NCI-H2171 treated with DMSO at 0.1 percent for 48 hours (cell line): ENCODE results near the gene PIP5K1B.

Experiments
- DNase-seq: peaks from one replicate; lab custom pipeline; 2025; lab: John Stamatoyannopoulos, UW

The PIP5K1B gene

GRCh38 chr9:68914751-68915150 lies 209.7 kb downstream of the PIP5K1B start:
- DNase-seq = no peak

DNA sequence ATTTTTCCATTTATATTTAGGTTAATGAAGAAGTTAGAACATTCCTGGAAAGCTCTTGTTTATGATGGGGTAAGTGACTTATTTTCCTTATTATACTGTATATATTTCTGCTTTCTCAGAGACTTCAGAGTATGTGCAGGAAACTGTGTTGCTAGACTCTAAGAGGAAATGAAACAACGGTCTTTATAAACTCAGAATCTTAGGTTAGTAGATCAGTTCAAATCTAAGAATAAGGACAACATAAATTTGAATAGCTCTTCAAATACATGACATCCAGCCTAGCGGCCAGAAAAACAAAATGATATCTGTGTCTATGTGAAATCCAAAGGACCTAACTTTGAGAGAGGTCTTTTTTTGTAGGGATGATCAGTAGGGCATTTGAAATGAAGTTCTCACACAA lies 214.6 kb downstream of the PIP5K1B start:
- no peak for DNase-seq

GRCh38 chr9:68920921-68921320 lies 215.9 kb downstream of the PIP5K1B start:
- no peak for DNase-seq

GRCh38 chr9:68923480-68923879 lies 218.4 kb downstream of the PIP5K1B start:
- DNase-seq = no peak

DNA sequence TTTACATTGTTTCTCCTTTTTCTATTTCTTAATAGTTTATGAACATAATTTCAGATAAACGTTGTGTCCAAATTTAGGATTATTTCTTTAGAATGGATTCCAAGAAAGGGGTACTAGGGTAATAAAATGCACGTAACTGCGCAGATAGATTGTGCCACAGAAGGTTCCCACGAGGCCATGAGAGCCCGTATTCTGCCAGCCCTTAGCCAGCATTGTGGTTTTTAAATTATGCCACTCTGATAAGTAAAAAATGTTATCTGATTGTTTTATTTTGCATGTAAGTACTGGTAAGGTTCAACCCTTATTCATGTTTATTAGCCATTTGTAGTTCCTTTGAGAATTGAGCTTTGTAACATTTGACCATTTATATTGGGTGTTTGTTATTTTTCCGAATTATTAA lies 220.1 kb downstream of the PIP5K1B start:
- DNase-seq = no peak

DNA sequence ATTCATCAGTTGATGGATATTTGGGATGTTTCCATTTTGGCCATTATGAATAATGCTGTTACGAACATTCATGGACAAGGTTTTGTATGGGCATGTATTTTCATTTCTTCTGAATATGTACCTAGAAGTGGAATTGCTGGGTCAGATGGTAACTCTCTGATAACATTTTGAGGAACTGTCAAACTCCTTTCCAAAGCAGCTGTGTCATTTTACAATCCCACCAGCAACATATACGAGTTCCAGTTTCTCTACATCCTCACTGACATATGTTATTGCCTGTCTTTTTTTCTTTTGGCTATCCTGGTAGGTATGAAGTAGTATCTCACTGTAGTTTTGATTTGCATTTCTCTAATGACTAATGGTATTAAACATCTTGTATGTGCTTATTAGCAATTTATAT lies 222.1 kb downstream of the PIP5K1B start:
- DNase-seq = no peak

DNA sequence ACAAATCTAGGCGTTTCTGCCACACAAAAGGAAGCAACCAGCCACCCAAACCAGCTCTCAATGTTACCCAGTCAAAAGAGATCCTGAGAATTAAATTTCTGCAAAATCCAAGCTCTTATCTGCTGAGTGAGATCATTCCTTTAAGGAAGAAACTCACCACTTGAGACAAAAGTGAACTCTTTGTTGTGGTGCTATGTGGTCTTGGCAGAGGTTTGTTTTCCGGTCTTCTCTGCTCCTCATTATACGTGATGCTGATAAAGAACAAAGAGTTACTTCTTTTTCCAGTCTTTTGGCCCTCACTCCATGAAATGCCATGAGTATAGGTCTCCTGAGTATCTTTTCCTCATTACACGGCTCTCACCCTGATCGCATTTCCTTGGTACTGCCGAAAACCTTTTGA lies 226.8 kb downstream of the PIP5K1B start:
- DNase-seq = no peak

- no peak for DNase-seq
These were observed 227.4 kb downstream of the PIP5K1B start for GRCh38 chr9:68932458-68932857.

- DNase-seq = no peak
These were observed 228.6 kb downstream of the PIP5K1B start for GRCh38 chr9:68933434-68934328.

DNA sequence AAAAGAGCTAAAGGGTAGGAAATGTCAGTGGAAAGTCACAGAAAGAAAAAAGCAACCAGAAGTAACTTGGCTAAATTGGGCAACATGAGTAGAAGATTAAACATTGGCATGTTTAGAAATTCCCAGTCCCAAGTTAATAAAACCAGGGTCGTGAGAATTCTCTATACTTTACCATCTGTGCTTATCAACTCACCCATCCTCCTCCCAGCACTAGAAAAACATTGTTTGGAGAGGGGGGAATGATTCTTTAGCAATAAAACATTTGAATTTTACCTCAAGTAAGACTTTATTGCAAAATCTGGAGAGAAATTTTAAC lies 229.2 kb downstream of the PIP5K1B start:
- DNase-seq = no peak

DNA sequence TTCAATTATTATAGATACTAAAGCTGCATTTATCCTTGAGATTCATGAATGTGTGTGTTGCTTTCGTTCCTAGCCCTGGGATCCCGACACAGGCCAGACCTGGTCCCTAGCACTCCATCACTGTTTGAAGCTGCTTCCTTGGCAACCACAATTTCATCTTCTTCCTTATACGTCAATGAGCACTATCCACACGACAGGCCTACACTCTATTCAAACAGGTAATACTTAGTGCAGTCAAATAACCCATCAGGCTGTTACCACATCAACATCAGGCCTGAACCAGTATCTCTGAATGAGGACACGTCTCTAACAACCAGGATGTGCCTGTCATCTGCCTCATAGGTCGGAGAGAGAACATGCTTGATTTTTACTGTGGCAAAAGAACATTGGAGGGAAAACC lies 235.5 kb downstream of the PIP5K1B start:
- DNase-seq = no peak

GRCh38 chr9:68941780-68942459 lies 236.9 kb downstream of the PIP5K1B start:
- no peak for DNase-seq

- no peak for DNase-seq
These were observed 237.8 kb downstream of the PIP5K1B start for GRCh38 chr9:68942790-68943189.

DNA sequence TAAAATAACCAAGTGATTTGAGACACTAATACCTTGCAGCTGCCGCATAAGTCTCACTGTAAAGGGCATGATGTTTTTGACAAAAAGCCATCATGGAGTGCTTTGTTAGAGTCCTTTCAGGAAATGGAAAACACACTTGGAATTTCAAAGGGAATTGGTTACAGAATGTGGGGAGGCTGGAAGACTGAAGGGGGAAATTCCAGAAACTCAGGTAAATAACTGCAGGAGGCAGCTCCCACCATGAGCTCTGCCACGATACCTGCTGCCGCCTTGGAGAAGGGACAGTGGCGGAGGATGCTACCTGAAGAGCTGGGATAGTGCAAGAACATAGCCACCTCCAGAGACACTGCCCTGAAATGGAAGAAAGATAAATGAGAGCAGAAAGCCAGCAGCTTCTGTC lies 242.0 kb downstream of the PIP5K1B start:
- no peak for DNase-seq

DNA sequence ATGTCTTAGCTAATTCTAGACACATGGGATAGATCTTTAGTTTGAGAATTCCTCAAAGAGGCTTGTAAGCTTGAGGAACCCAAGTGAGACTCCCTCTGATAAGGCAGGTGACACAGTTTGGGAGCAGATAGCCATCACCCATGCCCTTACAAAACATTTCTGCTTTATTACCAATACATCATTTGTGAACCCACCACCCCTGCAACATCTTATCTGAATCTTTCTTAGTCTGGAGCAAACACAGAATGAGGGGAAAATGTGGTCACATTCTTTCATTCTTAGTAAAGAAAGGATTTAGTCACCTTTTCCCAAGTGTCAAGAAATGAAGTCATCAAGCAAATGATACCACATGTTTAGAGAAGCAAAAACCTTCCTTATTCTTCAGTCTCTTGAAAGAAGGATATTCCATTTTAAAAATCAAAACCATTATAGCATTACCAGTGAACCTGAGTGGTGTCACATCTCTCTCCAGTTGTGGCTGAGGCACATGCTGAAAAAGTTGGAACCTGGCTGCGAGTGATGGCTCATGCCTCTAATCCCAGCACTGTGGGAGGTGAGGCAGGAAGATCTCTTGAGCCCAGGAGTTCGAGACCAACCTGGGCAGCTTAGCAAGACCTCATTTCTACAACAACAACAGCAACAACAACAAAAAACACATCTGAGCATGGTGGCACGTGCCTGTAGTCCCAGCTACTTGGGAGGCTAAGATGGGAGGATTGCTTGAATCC lies 243.0 kb downstream of the PIP5K1B start:
- no peak for DNase-seq

DNA sequence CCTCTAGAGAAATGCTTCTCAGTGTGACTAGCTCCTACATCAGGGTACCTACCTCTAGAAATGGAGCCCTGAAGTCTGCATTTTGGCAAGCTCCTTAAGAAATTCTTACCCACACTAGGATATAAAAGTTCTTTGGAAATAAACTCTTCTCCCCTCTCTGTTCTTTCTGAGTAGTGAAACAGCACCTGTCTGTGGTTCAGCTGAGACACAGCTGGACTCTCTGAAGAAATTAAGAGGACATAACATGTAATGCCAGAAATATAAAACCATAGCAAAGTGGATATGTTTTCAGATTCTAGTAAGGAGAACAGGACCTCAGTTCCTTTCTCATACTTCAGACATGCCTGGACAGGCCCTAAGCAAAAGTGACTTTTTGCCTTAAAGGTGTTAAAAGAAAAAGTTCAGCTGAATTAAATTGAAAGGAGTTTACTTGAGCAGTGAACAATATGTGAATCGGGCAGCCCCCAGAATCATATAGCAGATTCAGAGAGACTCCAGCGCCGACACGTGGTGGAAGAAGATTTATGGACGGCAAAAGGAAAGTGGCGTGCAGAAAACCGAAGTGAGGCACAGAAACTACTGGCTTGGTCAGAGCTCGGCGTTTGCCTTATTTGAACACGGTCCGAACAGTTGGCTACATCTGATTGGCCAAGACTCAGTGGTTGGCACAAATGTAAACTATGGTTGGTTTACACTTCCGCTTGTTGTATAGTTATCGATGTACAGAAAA lies 244.4 kb downstream of the PIP5K1B start:
- DNase-seq = no peak

DNA sequence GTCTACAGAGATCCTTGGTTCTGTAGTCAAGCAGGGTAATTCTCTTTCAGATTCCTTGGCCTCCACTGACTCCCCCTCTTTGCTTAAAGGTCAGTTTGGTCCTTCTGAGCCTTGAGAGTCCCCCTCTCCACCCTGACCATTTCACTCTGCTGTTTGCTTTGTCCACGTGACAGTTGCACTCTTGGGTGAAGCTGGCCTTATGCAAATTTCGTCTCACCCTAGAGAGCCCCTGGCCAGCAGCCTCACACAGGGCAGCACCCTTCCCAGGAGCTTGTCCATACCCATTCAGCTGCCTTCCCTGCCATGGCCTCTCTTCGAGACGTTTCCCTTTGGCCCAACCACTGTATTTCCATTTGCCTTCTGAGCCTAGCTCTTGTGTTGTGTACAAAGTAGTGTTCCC lies 245.1 kb downstream of the PIP5K1B start:
- DNase-seq = no peak

DNA sequence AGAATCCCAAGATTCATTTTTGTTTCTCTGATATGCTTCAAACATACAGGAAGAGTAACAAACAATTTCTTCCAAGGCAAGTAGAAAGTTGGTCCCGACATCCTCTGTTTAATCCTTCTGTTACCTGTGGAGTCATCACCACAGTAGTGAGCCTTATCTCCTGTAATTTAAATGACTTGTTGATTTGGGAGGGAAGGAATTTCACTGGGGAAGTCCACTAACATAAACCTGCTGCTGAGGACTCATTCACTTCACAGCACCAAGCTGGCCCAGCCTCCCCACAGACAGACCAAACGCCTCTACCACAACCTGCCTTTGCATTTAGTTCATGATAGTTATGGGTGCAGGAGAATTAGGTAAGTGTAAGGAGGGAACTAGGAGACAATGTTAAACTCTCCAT lies 245.6 kb downstream of the PIP5K1B start:
- no peak for DNase-seq

GRCh38 chr9:68951879-68952659 lies 247.0 kb downstream of the PIP5K1B start:
- no peak for DNase-seq

DNA sequence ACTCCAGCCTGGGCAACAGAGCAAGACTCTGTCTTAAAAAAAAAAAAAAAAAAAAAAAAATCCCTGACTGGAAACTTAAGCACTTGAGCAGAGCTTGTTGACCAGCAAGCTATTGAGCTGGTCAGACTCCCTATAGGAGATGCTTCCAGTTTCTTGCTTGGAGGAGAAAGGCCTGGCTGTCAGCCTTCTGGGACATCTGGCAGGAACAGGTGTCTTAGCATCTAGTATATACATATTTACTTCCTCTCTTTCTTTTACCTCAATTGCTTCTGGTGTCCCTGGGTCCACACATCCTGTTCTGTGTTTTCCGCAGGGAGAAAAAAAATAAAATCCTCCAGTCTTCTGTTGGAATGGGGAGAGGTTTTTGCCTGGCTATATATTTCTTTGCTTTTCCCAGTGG lies 248.7 kb downstream of the PIP5K1B start:
- DNase-seq = no peak

GRCh38 chr9:68955330-68955729 lies 250.3 kb downstream of the PIP5K1B start:
- no peak for DNase-seq

GRCh38 chr9:68957479-68957878 lies 252.4 kb downstream of the PIP5K1B start:
- no peak for DNase-seq
